PC-3 (cell line): Measurements from ENCODE around the gene IL3RA.

ENCODE experiments used
- EZH2 ChIP-seq: fragments of 300-600 bp; sonication (generic); IDR thresholded peaks from one replicate; pipeline ENCODE4 v1.6.1; 2017; ENCODE audit warnings: antibody characterized with exemption, mild to moderate bottlenecking, low read length; ENCODE audit not compliant: unreplicated experiment
- EZH2phosphoT487 ChIP-seq: fragments of 300-600 bp; sonication (generic); IDR thresholded peaks from 2 replicates; pipeline ENCODE4 v1.6.1; 2018; ENCODE audit warnings: mild to moderate bottlenecking, antibody characterized with exemption, low read length, borderline replicate concordance
- TF ChIP-seq, protein P1 (sequence below): fragments of 300-600 bp; sonication (generic); conservative IDR thresholded peaks from 2 replicates; pipeline ENCODE4 v1.5.1; 2017; ENCODE audit warnings: antibody characterized with exemption, low read depth, mild to moderate bottlenecking, low read length

DNA sequence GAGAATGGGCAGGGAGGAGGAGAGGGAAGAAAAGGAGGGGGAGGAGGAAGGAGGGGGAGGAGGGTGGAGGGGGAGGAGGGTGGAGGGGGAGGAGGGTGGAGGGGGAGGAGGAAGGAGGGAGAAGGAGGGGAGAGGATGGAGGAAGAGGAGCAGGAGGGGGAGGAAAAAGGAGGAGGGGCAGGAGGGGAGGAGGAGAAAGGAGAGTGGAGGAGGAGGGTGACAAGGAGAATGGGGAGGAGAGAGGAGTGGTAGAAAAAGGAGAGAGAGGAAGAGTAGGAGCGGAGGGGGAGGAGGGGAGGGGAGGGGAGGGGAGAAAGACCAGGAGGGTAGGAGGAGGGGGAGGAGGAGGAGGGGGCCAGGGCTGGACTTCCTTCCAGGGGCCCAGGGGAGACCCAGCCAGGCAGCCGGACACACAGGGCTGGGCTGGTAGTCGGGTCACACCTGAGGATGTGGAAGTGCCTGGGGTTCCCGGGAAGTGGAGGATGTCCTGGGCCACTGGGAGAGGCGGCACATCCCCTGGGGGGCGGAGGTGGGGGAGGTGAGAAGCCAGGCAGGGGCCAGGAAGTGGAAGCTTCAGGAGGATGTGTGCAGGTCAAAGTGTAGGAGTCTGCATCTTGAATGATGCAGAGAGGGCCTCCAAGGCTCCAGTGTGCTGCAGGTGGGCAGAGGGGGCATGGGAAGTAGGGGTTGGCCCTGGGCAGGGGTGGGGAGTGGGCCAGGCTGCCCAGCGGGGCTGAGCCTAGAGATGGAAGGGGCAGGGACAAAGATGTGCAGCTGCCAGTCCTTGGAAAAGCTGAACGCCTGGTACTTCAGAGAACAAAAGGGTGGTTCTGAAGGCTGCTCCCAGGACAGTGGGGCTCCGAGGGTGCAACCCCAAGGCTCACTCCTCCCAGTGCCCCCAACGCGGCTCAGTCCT, 18.8 kb downstream of the IL3RA start:
- TF ChIP-seq, protein P1, sequence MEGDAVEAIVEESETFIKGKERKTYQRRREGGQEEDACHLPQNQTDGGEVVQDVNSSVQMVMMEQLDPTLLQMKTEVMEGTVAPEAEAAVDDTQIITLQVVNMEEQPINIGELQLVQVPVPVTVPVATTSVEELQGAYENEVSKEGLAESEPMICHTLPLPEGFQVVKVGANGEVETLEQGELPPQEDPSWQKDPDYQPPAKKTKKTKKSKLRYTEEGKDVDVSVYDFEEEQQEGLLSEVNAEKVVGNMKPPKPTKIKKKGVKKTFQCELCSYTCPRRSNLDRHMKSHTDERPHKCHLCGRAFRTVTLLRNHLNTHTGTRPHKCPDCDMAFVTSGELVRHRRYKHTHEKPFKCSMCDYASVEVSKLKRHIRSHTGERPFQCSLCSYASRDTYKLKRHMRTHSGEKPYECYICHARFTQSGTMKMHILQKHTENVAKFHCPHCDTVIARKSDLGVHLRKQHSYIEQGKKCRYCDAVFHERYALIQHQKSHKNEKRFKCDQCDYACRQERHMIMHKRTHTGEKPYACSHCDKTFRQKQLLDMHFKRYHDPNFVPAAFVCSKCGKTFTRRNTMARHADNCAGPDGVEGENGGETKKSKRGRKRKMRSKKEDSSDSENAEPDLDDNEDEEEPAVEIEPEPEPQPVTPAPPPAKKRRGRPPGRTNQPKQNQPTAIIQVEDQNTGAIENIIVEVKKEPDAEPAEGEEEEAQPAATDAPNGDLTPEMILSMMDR: no peak
- no peak for TF ChIP-seq EZH2
- TF ChIP-seq EZH2phosphoT487: no peak
